Gastroesophageal sphincter (tissue), 3 donors: Measurements from ENCODE around the gene BCL2.

ENCODE experiments used
- EP300 ChIP-seq: sonication (generic); formaldehyde crosslinking; IDR thresholded peaks from one replicate; pipeline ENCODE4 v1.6.1; 2017; ENCODE audit warnings: antibody characterized with exemption, mild to moderate bottlenecking
- POLR2A ChIP-seq, 2 donors: fragments of 450-650 bp; IDR thresholded peaks; one replicate each; pipeline ENCODE4 v1.6.1; 2017; ENCODE audit warnings: antibody characterized with exemption in 2 of 2, mild to moderate bottlenecking in 2 of 2, moderate library complexity in 1 of 2
- TF ChIP-seq, protein P1 (sequence below), 4 experiments: fragments of 200-600 bp in 2 of 4; fragments of 450-650 bp in 2 of 4; sonication (generic) in 1 of 4; IDR thresholded peaks; one replicate each; pipeline ENCODE4 v1.5.1; 2017 to 2019; ENCODE audit warnings: antibody characterized with exemption in 4 of 4, mild to moderate bottlenecking in 2 of 4, moderate library complexity in 2 of 4

DNA sequence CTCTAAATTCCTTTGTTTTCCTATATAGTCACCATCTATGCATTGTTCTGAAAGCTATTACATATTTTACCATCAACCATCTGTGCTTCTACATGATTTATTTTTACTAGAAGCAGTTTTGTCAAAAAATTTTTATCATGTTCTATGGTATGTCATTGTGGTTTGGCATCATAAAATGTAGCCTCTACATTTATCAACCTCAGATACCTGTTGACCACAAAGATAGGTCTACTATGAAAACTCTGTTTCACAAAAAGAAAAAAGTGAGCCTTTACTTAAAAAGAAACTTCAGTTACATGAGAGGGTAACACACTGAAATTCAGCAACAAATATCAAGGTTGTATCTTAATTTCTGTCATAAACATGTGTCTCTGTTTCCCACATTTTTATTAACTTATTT is 3.7 kb downstream of the BCL2 start:
- TF ChIP-seq EP300 (no peak), POLR2A (IDR thresholded peaks at IDR 0.05) (no peak)
- TF ChIP-seq, protein P1, sequence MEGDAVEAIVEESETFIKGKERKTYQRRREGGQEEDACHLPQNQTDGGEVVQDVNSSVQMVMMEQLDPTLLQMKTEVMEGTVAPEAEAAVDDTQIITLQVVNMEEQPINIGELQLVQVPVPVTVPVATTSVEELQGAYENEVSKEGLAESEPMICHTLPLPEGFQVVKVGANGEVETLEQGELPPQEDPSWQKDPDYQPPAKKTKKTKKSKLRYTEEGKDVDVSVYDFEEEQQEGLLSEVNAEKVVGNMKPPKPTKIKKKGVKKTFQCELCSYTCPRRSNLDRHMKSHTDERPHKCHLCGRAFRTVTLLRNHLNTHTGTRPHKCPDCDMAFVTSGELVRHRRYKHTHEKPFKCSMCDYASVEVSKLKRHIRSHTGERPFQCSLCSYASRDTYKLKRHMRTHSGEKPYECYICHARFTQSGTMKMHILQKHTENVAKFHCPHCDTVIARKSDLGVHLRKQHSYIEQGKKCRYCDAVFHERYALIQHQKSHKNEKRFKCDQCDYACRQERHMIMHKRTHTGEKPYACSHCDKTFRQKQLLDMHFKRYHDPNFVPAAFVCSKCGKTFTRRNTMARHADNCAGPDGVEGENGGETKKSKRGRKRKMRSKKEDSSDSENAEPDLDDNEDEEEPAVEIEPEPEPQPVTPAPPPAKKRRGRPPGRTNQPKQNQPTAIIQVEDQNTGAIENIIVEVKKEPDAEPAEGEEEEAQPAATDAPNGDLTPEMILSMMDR (IDR thresholded peaks at IDR 0.05): no peak
